Coronary artery (tissue), 2 donors: ENCODE data around the gene DLG2.
A peak's percentile ranks its signal among the peaks of the same experiment; 100 is the strongest.

ENCODE experiments used
- DNase-seq: peaks from one replicate; pipeline ENCODE4 v3.0.0-alpha.2; 2017; ENCODE audit warnings: low spot score
- H3K27ac ChIP-seq, 2 donors: fragments of 200-600 bp; sonication (generic); one replicate each; pipeline ENCODE4 v1.5.1; 2016 to 2019
- H3K4me3 ChIP-seq: fragments of 200-600 bp; sonication (generic); 2 replicates; pipeline ENCODE4 v1.5.1; 2016; ENCODE audit warnings: mild to moderate bottlenecking, moderate library complexity
- TF ChIP-seq, protein P1 (sequence below): fragments of 200-600 bp; sonication (generic); IDR thresholded peaks from one replicate; pipeline ENCODE4 v1.5.1; 2019; ENCODE audit warnings: antibody characterized with exemption

DLG2 gene

DNA sequence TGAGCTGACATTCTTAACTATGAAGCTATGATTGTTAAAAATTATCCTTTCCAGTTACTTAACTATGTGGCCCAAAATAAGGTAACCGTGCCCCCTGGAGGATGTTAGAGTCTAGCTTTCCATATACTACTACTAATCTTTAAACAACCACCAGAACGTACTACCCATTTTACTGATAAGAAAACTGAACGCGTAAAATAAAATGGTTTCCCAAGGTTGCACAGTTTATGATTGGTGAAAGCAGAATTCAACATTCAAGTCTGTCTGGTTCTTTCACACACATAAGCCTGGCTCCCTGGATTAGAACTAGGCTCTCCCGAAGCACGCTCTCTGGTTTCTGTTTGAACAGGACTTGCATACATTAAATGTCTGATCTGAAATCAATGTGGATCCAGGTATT, 1903.1 kb downstream of the DLG2 start:
- no peak for DNase-seq
- TF ChIP-seq, protein P1, sequence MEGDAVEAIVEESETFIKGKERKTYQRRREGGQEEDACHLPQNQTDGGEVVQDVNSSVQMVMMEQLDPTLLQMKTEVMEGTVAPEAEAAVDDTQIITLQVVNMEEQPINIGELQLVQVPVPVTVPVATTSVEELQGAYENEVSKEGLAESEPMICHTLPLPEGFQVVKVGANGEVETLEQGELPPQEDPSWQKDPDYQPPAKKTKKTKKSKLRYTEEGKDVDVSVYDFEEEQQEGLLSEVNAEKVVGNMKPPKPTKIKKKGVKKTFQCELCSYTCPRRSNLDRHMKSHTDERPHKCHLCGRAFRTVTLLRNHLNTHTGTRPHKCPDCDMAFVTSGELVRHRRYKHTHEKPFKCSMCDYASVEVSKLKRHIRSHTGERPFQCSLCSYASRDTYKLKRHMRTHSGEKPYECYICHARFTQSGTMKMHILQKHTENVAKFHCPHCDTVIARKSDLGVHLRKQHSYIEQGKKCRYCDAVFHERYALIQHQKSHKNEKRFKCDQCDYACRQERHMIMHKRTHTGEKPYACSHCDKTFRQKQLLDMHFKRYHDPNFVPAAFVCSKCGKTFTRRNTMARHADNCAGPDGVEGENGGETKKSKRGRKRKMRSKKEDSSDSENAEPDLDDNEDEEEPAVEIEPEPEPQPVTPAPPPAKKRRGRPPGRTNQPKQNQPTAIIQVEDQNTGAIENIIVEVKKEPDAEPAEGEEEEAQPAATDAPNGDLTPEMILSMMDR: peak; percentile 34
- peak overlapping the region in 1 of 2 donors; percentile 51 for H3K27ac ChIP-seq
- peak overlapping the region; percentile 66 for H3K4me3 ChIP-seq

DNA sequence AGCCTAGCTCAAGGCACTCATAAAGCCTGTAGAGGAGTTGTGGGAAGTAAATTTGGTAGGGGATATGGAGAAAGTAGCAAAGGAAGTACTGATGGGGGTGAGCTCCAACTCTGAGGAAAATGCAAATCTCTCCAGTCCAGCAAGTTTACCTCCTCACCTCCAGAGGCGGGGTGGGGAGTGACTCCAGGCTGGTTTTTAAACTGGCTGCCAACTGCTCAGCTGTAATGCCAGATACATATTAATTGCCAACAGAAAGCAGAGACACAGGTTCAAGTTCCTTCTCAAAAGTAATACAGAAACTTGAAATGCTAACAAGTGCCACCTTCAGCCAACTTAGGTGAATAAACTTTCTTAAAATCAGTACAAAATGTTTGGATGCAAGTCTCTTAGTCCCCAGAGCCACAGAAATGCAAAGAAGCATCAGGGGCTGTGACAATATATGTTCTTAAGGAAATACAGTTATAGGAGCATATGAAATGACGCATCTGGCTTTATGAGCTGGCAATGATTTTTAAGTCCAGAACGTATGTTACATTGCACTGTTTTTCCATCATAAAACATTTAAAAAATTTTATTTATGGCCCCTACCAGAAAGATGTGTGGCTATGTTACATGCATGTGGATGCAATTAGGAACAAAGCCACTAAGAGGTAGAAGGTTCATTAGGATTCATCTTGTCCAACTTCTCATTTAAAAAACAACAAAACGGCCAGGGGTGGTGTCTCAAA, 1904.6 kb downstream of the DLG2 start:
- Histone ChIP-seq H3K27ac (no peak overlapping the region), H3K4me3 (no peak overlapping the region)
- no peak for DNase-seq
- TF ChIP-seq, protein P1: no peak

DNA sequence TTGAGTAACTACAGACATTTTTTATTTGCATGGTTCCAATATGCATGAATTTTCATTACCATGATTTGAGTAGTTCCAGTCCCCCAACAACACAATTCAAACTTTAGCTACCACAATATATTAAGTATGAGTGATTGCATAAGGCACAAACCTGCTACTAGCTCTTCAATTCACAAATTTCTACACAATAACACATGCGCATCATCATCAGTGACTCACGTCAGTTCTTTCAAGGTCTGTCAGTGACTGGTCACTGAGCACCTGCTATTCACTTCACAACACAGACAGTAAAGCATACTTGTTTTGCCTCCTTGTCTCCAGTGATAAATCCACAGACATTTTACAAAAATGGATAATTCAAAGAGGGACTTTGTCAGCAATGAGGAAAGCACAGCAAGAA, 1905.9 kb downstream of the DLG2 start:
- TF ChIP-seq, protein P1: no peak
- DNase-seq: no peak
- Histone ChIP-seq H3K4me3 (no peak overlapping the region), H3K27ac (no peak overlapping the region)

DNA sequence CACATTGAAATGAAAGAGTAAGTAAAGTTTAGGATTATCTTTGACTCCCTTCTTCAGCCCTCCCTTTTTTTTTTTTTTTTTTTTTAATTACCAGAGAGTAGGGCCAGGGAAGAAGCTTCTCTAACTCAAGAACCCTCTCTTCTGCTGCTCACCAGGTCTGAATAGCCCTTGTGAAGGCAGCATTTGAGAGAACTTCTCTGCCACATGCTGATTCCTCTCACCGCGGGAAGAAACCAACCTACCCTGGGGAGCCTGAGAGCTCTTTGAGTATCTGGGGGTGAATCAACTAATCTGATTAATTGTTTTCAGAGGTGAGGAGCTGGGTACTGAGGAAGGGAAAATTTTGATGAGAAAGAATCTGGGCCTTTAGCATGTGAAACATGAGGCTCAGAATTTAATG, 1906.5 kb downstream of the DLG2 start:
- no peak overlapping the region for H3K4me3 ChIP-seq
- no peak for DNase-seq
- TF ChIP-seq, protein P1: no peak
- H3K27ac ChIP-seq: no peak overlapping the region

DNA sequence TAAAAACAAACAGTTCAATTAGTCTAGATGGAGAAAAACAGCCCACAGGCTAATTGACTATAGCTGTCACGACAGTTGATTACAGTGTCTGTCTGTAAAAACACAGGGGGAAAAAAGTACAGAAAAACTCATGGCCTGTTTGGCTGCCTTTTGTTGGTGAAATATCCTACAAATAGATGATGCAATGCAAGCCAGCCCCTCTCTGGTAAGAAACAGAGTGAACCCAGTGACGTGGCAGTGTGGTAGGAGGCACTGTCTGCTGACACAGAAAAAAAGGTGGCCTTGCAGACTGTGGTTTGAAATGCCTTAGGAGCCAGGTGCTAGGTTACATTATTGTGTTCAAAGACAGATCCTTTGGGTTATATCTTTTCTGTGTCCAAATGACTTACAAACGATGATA, 1909.6 kb downstream of the DLG2 start:
- no peak overlapping the region for H3K4me3 ChIP-seq
- TF ChIP-seq, protein P1: no peak
- H3K27ac ChIP-seq: no peak overlapping the region
- DNase-seq: no peak

DNA sequence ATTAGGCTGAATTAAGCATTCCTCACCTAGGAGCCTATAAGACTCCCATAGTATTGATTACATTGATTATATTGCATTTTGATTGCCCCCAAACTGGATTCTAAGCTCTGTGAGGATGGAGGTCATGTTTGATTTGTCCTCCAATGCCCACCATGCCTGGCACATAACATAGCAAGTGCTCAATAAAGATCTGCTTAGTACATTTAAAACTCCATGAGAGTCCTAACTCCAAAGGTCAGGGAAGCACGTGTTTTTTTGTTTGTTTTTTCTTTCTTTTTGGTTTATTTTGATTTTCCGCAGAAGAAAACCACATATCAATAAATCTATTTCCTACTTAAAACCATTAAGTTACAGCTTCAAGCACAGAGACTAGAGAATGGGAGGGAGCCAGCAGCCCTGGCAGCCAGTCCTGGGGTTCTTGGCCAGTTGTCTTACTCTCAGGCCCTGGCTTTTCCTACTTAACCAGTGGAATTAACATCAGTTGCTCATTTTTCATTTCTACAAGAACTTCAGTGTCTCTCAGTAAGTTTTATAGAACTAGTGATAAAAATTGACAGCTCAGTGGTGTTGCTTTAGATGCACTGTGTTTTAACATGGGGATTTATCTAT, 1911.1 kb downstream of the DLG2 start:
- no peak for DNase-seq
- TF ChIP-seq, protein P1: no peak
- Histone ChIP-seq H3K27ac (no peak overlapping the region), H3K4me3 (no peak overlapping the region)

DNA sequence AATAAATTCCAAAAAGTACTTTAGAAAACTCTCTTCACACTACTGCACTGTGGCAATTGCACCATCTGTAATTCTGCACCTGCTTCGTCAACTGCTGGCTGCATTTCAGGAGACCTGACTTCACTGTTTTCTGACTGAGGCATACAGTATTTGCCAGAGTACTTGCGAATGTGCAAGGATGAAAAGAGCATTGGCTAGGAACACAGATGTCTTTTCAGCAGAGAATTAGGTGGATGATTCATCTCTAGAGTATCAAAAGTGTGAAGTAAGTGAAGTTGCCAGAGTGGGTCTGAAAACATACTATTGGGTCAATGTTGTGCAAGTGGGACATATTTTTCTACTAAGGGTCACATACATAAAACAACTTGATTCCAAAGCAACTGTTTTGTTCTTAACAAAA, 1913.4 kb downstream of the DLG2 start:
- H3K27ac ChIP-seq: no peak overlapping the region
- DNase-seq: no peak
- no peak overlapping the region for H3K4me3 ChIP-seq
- TF ChIP-seq, protein P1: no peak
